Ovary (tissue), 9 donors: ENCODE data around the gene LIN52. TPM values are rescaled to one million over a fixed set of nuclear protein-coding genes. Genes with fewer than 3 reads are reported as not detected.
A peak's percentile ranks its signal among the peaks of the same experiment; 100 is the strongest.

Source experiments
- DNase-seq, 5 donors: peaks; one replicate each; pipeline ENCODE4 v3.0.0-alpha.2; 2019 to 2020
- H3K27ac ChIP-seq, 2 donors: fragments of 200-600 bp; one replicate each; pipeline versions ENCODE4 v1.5.1 to v1.8.0; 2019 to 2022
- H3K27me3 ChIP-seq: fragments of 200-600 bp; one replicate; pipeline ENCODE4 v1.8.0; 2022
- H3K36me3 ChIP-seq: fragments of 200-600 bp; sonication (generic); one replicate; pipeline ENCODE4 v1.5.1; 2019
- H3K4me1 ChIP-seq: one replicate; pipeline ENCODE4 v1.8.1; 2013; ENCODE audit warnings: mild to moderate bottlenecking, moderate library complexity; ENCODE audit not compliant: insufficient read depth
- H3K4me3 ChIP-seq: fragments of 200-600 bp; sonication (generic); one replicate; pipeline ENCODE4 v1.5.1; 2017
- H3K9me3 ChIP-seq, 2 donors: fragments of 200-600 bp in 1 of 2; sonication (generic) in 1 of 2; one replicate each; pipeline versions ENCODE4 v1.5.1 to v1.8.1; 2013 to 2019; ENCODE audit warnings: mild to moderate bottlenecking in 1 of 2, moderate library complexity in 1 of 2
- EP300 ChIP-seq: sonication (generic); formaldehyde crosslinking; IDR thresholded peaks from one replicate; pipeline ENCODE4 v1.6.1; 2017; ENCODE audit warnings: antibody characterized with exemption
- POLR2A ChIP-seq: fragments of 450-650 bp; IDR thresholded peaks from one replicate; pipeline ENCODE4 v1.6.1; 2017; ENCODE audit warnings: antibody characterized with exemption, mild to moderate bottlenecking, moderate library complexity
- WGBS, 3 donors: extraction: QIAGEN DNeasy Blood & Tissue Kit in 1 of 3; methylation state at CpG; one replicate each; pipeline versions ENCODE4 v1.1.5 to v1.1.7; 2013 to 2017; 5-methylcytosine and 5-hydroxymethylcytosine counted together
- intact Hi-C, 4 donors: fragments of 100-400 bp; cut with DNase I; formaldehyde crosslinking; loops; one replicate each; pipeline versions ENCODE4 v1.11.0 to v1.15.1; 2022 to 2023
- polyA plus RNA-seq, 2 donors: library from polyadenylated mRNA; stranded (reverse); fragments of 200-250 nt in 1 of 2; fragments of 350-450 nt in 1 of 2; fragmentation: Illumina TruSeq in 1 of 2; extraction: RNeasy Lipid Tissue Mini Kit (QIAGEN cat#74804) in 1 of 2; gene quantifications; one replicate each; pipeline ENCODE4 v1.2.3, GENCODE V29; 2013 to 2014
- total RNA-seq, 7 donors: library from RNA; depleted of rRNA in 2 of 7; stranded (reverse); fragments of >200 nt in 2 of 7; fragmentation: NEBNext Ultra II Directional in 3 of 7; extraction: Animal tissue kit (Norgen Biotek cat#: 25700) in 3 of 7; gene quantifications; one replicate each; pipeline versions ENCODE4 v1.1.0 to v1.2.4, GENCODE V29; 2016 to 2023
- TF ChIP-seq, protein P1 (sequence below), 3 donors: fragments of 450-650 bp in 2 of 3; fragments of 200-600 bp in 1 of 3; IDR thresholded peaks; one replicate each; pipeline versions ENCODE4 v1.5.1 to v1.8.0; 2016 to 2022; ENCODE audit warnings: antibody characterized with exemption in 3 of 3, mild to moderate bottlenecking in 1 of 3
- donor health status: DM: no; HTN: no; CAD: no; lungs with moderate emphysema.
- donor health status: DM: no; HTN: no; CAD: no.
- donor health status: Bipolar disorder and iron deficiency.
- donor health status: DM: yes; HTN: yes; CAD: no.
- donor health status: DM: no; HTN: no; CAD: no.
- donor health status: DM: yes; HTN: yes; CAD: no.

The LIN52 gene
- total and polyA plus RNA-seq, 9 donors = 8.6 to 12.5 (median 10.0) TPM

DNA sequence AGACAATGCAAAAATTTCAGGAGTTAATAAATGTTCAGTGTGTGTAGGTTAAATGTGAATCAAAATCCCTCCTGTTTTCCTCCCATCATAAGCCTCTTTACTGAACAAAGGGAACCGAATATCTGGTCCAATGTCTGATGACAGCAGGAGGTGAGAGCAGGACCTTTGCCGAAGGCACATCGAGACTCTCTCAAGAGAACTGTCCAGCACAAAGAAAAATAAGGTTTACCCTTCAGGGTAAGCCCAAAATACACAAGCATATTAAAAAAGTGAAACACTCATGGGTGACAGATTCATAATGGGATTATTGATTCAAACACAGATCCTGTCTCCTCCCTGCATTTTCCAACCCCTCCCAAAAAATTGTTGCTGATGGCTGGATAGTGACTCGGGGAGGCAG, 150.3 kb downstream of the LIN52 start:
- Histone ChIP-seq H3K4me1 (peaks cover 1% of the 10 kb centered on the region), H3K4me3 (no peak overlapping the region), H3K27ac (no peak overlapping the region), H3K36me3 (no peaks in the 10 kb centered on the region), H3K9me3 (no peaks in the 10 kb centered on the region), H3K27me3 (no peaks in the 10 kb centered on the region)
- DNase-seq = no peak
- no peak for TF ChIP-seq POLR2A
- TF ChIP-seq EP300 = no peak
- TF ChIP-seq, protein P1, sequence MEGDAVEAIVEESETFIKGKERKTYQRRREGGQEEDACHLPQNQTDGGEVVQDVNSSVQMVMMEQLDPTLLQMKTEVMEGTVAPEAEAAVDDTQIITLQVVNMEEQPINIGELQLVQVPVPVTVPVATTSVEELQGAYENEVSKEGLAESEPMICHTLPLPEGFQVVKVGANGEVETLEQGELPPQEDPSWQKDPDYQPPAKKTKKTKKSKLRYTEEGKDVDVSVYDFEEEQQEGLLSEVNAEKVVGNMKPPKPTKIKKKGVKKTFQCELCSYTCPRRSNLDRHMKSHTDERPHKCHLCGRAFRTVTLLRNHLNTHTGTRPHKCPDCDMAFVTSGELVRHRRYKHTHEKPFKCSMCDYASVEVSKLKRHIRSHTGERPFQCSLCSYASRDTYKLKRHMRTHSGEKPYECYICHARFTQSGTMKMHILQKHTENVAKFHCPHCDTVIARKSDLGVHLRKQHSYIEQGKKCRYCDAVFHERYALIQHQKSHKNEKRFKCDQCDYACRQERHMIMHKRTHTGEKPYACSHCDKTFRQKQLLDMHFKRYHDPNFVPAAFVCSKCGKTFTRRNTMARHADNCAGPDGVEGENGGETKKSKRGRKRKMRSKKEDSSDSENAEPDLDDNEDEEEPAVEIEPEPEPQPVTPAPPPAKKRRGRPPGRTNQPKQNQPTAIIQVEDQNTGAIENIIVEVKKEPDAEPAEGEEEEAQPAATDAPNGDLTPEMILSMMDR (IDR thresholded peaks at IDR 0.05) = no peak
- intact Hi-C loops = no loop called here
- WGBS, 3 donors = 41 to 58% (median 55%) methylated on average over 4 of the region's 4 CpGs

DNA sequence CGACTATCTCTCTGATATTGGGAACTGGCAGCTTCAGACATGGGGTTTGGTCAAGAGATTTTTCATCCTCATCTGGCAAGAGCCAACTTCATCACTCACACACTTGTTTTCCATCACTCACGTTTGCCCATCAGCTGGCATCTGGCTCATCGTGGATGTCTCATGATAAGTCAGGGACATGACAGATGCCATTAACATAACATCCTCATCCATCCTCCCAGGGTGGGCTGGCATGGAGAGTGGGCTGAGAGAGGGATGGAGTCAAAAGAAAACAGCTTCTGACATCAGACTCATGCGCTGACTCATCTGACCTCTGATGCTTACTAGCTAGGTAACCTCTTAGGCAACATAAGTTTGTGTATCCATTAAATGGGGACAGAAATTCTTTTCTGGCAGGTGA, 152.7 kb downstream of the LIN52 start:
- intact Hi-C loops = no loop called here
- H3K27ac ChIP-seq = no peak overlapping the region
- no peaks in the 10 kb centered on the region for H3K36me3 ChIP-seq
- TF ChIP-seq EP300 (no peak), POLR2A (no peak)
- TF ChIP-seq, protein P1 (IDR thresholded peaks at IDR 0.05) = no peak
- WGBS, 3 donors = 74 to 83% (median 83%) methylated on average over 4 of the region's 4 CpGs
- no peaks in the 10 kb centered on the region for H3K9me3 ChIP-seq
- peaks cover 6% of the 10 kb centered on the region for H3K27me3 ChIP-seq
- no peak overlapping the region for H3K4me3 ChIP-seq
- H3K4me1 ChIP-seq = peaks cover 9% of the 10 kb centered on the region
- no peak for DNase-seq

DNA sequence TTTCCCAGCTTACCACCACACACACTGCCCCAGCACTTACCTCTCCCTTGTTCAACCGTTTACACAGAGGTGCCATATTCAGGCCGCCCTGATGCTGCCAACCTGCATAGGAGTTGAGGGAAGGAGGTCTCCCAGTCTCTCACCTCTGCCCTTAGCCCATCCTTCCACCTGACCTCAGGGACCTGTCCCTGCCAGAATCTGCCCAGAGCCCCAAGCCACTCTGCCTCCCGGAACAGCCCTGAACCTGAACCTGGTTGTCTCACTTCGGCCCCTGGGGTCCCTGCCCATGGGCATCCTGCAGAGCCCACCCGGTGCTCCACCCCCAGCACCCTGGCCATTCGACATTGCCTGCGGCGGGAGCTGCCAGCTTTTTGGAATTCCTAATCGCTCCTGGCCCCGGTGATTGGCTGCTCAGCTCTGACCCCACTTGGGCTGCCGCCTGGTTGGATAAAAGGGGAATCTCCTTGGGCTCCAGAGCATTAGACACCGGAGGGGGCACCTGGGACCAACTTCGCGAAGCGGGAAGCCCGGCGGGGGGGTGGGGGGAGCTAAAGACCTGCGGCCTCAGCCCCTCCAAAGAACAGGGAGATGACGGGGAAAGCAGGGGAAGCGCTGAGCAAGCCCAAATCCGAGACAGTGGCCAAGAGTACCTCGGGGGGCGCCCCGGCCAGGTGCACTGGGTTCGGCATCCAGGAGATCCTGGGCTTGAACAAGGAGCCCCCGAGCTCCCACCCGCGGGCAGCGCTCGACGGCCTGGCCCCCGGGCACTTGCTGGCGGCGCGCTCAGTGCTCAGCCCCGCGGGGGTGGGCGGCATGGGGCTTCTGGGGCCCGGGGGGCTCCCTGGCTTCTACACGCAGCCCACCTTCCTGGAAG, 154.5 kb downstream of the LIN52 start, which contains the start of gene VSX2:
VSX2 (plus strand) TSS at position 476 of the 874 bp plus-strand sequence; CDS start at position 589, 113 bp downstream.
- peaks cover 9% of the 10 kb centered on the region for H3K4me1 ChIP-seq
- no peak within 1 kb of the TSS for H3K4me3 ChIP-seq
- intact Hi-C loops = no loop called here
- no peak within 1 kb of the TSS for H3K27ac ChIP-seq
- peaks cover 6% of the 10 kb centered on the region for H3K27me3 ChIP-seq
- WGBS, 3 donors = 8 to 9% (median 9%) methylated on average over 40 of the region's 40 CpGs
- no peaks in the 10 kb centered on the region for H3K9me3 ChIP-seq
- H3K36me3 ChIP-seq = no peaks in the 10 kb centered on the region
- TF ChIP-seq EP300 (no peak), POLR2A (no peak)
- TF ChIP-seq, protein P1 (IDR thresholded peaks at IDR 0.05) = no peak
- DNase-seq = no peak

DNA sequence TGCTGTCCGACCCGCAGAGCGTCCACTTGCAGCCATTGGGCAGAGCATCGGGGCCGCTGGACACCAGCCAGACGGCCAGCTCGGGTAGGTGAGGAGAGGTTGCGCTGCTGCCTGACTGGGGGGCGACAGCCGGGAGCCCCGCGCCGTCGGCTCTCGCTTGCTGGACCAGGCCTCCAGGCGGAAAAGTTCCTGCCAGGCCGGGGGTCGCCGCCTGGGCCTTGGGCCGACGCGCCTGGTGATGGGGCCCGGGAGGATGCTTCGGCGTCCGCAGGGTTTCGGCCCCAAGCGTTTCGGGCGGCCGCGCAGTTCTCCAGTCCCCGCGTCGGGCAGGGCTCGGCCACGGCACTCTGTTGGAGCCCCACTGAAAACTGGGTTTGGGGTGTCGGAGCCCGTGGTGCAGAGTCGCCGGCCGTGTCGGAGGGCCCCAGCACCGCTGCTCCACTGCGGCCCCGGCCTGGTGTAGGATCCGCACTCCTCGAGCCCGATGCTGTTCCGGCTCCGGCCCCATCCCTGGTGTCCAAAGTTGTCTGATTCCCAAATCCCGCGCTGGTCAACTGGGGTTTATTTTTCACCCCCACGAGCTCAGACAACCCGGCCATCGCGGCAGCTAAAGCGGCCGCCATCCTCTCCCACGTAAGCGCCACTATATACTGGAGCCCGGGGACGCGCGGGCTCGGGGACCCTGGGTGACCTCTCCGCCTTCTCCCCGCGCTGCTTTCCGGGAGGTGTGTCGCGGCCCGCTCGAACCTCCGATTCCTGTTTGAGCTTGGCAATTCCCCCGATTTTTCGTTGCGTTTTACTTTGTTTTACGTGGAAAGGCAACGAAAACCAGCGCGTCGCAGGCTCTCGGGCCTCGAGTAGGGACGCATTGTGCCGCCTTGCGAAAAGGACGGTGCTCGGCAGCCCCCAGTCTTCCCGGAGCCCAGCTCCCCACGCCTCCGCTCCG, 155.4 kb downstream of the LIN52 start:
- DNase-seq = no peak
- intact Hi-C loops = loop anchor here in 2 of 4 donors (10.0 kb wide), 1 partner anchor 125 kb away; no protein-coding TSS in a partner anchor
- TF ChIP-seq, protein P1 (IDR thresholded peaks at IDR 0.05) = no peak
- TF ChIP-seq EP300 (no peak), POLR2A (no peak)
- Histone ChIP-seq H3K4me1 (peaks cover 9% of the 10 kb centered on the region), H3K27me3 (peaks cover 6% of the 10 kb centered on the region), H3K4me3 (peak overlapping the region; percentile 1), H3K27ac (no peak overlapping the region), H3K9me3 (no peaks in the 10 kb centered on the region), H3K36me3 (no peaks in the 10 kb centered on the region)
- WGBS, 3 donors = 3 to 6% (median 4%) methylated on average over 59 to 94 of the region's 94 CpGs
